Neutrophil (primary cell): ENCODE measurements around the gene UBA3.
A peak's percentile ranks its signal among the peaks of the same experiment; 100 is the strongest.

ENCODE experiments used
- H3K27ac ChIP-seq: fragments of 200-600 bp; sonication (generic); 2 replicates; pipeline ENCODE4 v1.5.1; 2016; ENCODE audit warnings: mild to moderate bottlenecking, moderate library complexity
- H3K27me3 ChIP-seq: fragments of 200-600 bp; sonication (generic); 2 replicates; pipeline ENCODE4 v1.6.0; 2016; ENCODE audit warnings: mild to moderate bottlenecking
- H3K36me3 ChIP-seq: fragments of 200-600 bp; sonication (generic); 2 replicates; pipeline ENCODE4 v1.5.1; 2017
- H3K4me1 ChIP-seq, 2 experiments: fragments of 200-600 bp in 1 of 2; sonication (generic) in 1 of 2; 1 replicate in 1 of 2; 2 replicates in 1 of 2; pipeline versions ENCODE4 v1.5.1 to v1.6.1; 2013 to 2016; ENCODE audit warnings: low read depth in 1 of 2, low read length in 1 of 2, mild to moderate bottlenecking in 1 of 2, moderate library complexity in 1 of 2; ENCODE audit not compliant: control insufficient read depth in 1 of 2, insufficient read depth in 1 of 2
- H3K4me3 ChIP-seq, 2 experiments: fragments of 200-600 bp in 1 of 2; sonication (generic) in 1 of 2; 1 replicate in 1 of 2; 2 replicates in 1 of 2; pipeline ENCODE4 v1.5.1; 2013 to 2016; ENCODE audit warnings: low read depth in 1 of 2, low read length in 1 of 2, mild to moderate bottlenecking in 1 of 2, moderate library complexity in 1 of 2
- H3K9me3 ChIP-seq: fragments of 200-600 bp; sonication (generic); 2 replicates; pipeline ENCODE4 v1.5.1; 2016
- CTCF ChIP-seq: fragments of 200-600 bp; sonication (generic); IDR thresholded peaks from 2 replicates; pipeline ENCODE4 v1.5.1; 2016; ENCODE audit warnings: antibody characterized with exemption

UBA3 gene

GRCh38 chr3:69058180-69058946 lies 21.8 kb downstream of the UBA3 start:
- peaks cover 85% of the 10 kb centered on the region for H3K36me3 ChIP-seq
- H3K4me3 ChIP-seq: no peak overlapping the region

GRCh38 chr3:69052472-69052898 lies 27.7 kb downstream of the UBA3 start:
- no peaks in the 10 kb centered on the region for H3K9me3 ChIP-seq
- H3K4me1 ChIP-seq: peaks cover 21 to 26% of the 10 kb centered on the region in 2 experiments
- H3K27ac ChIP-seq: peak overlapping the region; percentile 96
- H3K36me3 ChIP-seq: peaks cover 54% of the 10 kb centered on the region
- TF ChIP-seq CTCF: no peak
- H3K4me3 ChIP-seq: peak overlapping the region; percentile 85 to 93
- H3K27me3 ChIP-seq: no peaks in the 10 kb centered on the region

More at GRCh38 chr3:69058180-69058946, 21.8 kb downstream of the UBA3 start:
- Histone ChIP-seq H3K27me3 (no peaks in the 10 kb centered on the region), H3K27ac (peak overlapping the region; percentile 70), H3K4me1 (peaks cover 3 to 5% of the 10 kb centered on the region in 2 experiments), H3K9me3 (peaks cover 6% of the 10 kb centered on the region)
- no peak for TF ChIP-seq CTCF

- H3K4me3 ChIP-seq: peak within 1 kb of the TSS; percentile 85 to 93
- H3K27ac ChIP-seq: peak within 1 kb of the TSS; percentile 96
- peaks cover 21 to 30% of the 10 kb centered on the region in 2 experiments for H3K4me1 ChIP-seq
- TF ChIP-seq CTCF: peak; percentile 4
- H3K36me3 ChIP-seq: peaks cover 57% of the 10 kb centered on the region
- H3K9me3 ChIP-seq: peaks cover 5% of the 10 kb centered on the region
- no peaks in the 10 kb centered on the region for H3K27me3 ChIP-seq
Observed at GRCh38 chr3:69051756-69052471, 28.3 kb downstream of the UBA3 start, which contains the start of gene TMF1. TSS of gene TMF1 (minus strand) at chr3:69052333. CDS start at chr3:69052086, 247 bp downstream.

GRCh38 chr3:69048990-69049389 lies 31.2 kb downstream of the UBA3 start:
- Histone ChIP-seq H3K4me3 (no peak overlapping the region), H3K9me3 (peaks cover 6% of the 10 kb centered on the region), H3K27me3 (no peaks in the 10 kb centered on the region), H3K27ac (no peak overlapping the region), H3K4me1 (peaks cover 21 to 31% of the 10 kb centered on the region in 2 experiments), H3K36me3 (peaks cover 56% of the 10 kb centered on the region)
- TF ChIP-seq CTCF: no peak

- no peak for TF ChIP-seq CTCF
- Histone ChIP-seq H3K4me1 (peaks cover 0 to 5% of the 10 kb centered on the region in 2 experiments), H3K27me3 (no peaks in the 10 kb centered on the region), H3K9me3 (peaks cover 6% of the 10 kb centered on the region), H3K36me3 (peaks cover 86% of the 10 kb centered on the region), H3K4me3 (no peak overlapping the region), H3K27ac (no peak overlapping the region)
Observed at GRCh38 chr3:69044608-69045007, 35.6 kb downstream of the UBA3 start.
